Loucy (cell line): ENCODE measurements around the gene ACTC1.
"Not testable (repeated sequence)": the region's sequence is repeated elsewhere in the genome, so short reads cannot be mapped to it uniquely, and the experiment has no call there.

Experiments used
- H2AFZ ChIP-seq: fragments of 200-600 bp; sonication (generic); 2 replicates; pipeline ENCODE4 v1.6.0; 2016; ENCODE audit warnings: antibody characterized with exemption, mild to moderate bottlenecking, low read length, moderate library complexity
- H3F3A ChIP-seq: fragments of 200-600 bp; 2 replicates; pipeline ENCODE4 v1.6.0; 2016; ENCODE audit warnings: antibody characterized with exemption, low read depth, mild to moderate bottlenecking
- H3K27me3 ChIP-seq: fragments of 200-600 bp; sonication (generic); 2 replicates; pipeline ENCODE4 v1.6.1; 2014; ENCODE audit warnings: low read length, mild to moderate bottlenecking; ENCODE audit not compliant: insufficient read depth, poor library complexity, severe bottlenecking
- H3K36me3 ChIP-seq: fragments of 200-600 bp; sonication (generic); 2 replicates; pipeline ENCODE4 v1.6.1; 2016; ENCODE audit warnings: low read length; ENCODE audit not compliant: insufficient read depth
- H3K4me1 ChIP-seq: fragments of 200-600 bp; sonication (generic); 2 replicates; pipeline ENCODE4 v1.5.1; 2014; ENCODE audit warnings: low read length, mild to moderate bottlenecking; ENCODE audit not compliant: insufficient read depth, poor library complexity, severe bottlenecking
- H3K4me2 ChIP-seq: fragments of 200-600 bp; sonication (generic); 2 replicates; pipeline ENCODE4 v1.6.0; 2014; ENCODE audit warnings: antibody characterized with exemption, low read length, low read depth, mild to moderate bottlenecking; ENCODE audit not compliant: poor library complexity, severe bottlenecking
- H3K4me3 ChIP-seq: fragments of 200-600 bp; sonication (generic); 2 replicates; pipeline ENCODE4 v1.5.1; 2014; ENCODE audit warnings: low read length, mild to moderate bottlenecking, mixed read lengths; ENCODE audit not compliant: poor library complexity, severe bottlenecking
- H3K79me2 ChIP-seq: fragments of 200-600 bp; sonication (generic); 2 replicates; pipeline ENCODE4 v1.6.1; 2014; ENCODE audit warnings: low read length; ENCODE audit not compliant: insufficient read depth
- H3K9ac ChIP-seq: fragments of 200-600 bp; sonication (generic); 2 replicates; pipeline ENCODE4 v1.6.0; 2014; ENCODE audit warnings: mild to moderate bottlenecking, low read depth, low read length, moderate library complexity; ENCODE audit not compliant: poor library complexity, severe bottlenecking
- H3K9me2 ChIP-seq: fragments of 200-600 bp; sonication (generic); replicated peaks from 2 replicates; pipeline ENCODE4 v1.6.1; 2016; ENCODE audit warnings: low read depth, low read length, mixed read lengths
- H3K9me3 ChIP-seq: fragments of 200-600 bp; sonication (generic); 2 replicates; pipeline ENCODE4 v1.6.1; 2014; ENCODE audit warnings: mild to moderate bottlenecking, antibody characterized with exemption, low read length, low read depth; ENCODE audit not compliant: insufficient read depth
- H4K20me1 ChIP-seq: fragments of 200-600 bp; sonication (generic); 2 replicates; pipeline ENCODE4 v1.6.0; 2014; ENCODE audit warnings: antibody characterized with exemption, low read length, mild to moderate bottlenecking; ENCODE audit not compliant: insufficient read depth, poor library complexity, severe bottlenecking
- CTCF ChIP-seq: fragments of 200-600 bp; sonication (generic); conservative IDR thresholded peaks from 2 replicates; pipeline ENCODE4 v1.5.1; 2014; ENCODE audit warnings: mild to moderate bottlenecking, antibody characterized with exemption, low read length
- EZH2phosphoT487 ChIP-seq: fragments of 200-600 bp; IDR thresholded peaks from 2 replicates; pipeline ENCODE4 v1.6.1; 2018; ENCODE audit warnings: antibody characterized with exemption, mild to moderate bottlenecking, moderate library complexity, borderline replicate concordance

Gene ACTC1

GRCh38 chr15:34810443-34811129 lies 15.2 kb upstream of the ACTC1 start:
- H3K9me2 ChIP-seq = no peaks in the 10 kb centered on the region
- H3K4me2 ChIP-seq = no peak overlapping the region
- H4K20me1 ChIP-seq = no peaks in the 10 kb centered on the region
- no peaks in the 10 kb centered on the region for H3K36me3 ChIP-seq
- no peaks in the 10 kb centered on the region for H3K4me1 ChIP-seq
- H3F3A ChIP-seq = no peaks in the 10 kb centered on the region
- no peaks in the 10 kb centered on the region for H3K9me3 ChIP-seq
- no peaks in the 10 kb centered on the region for H3K79me2 ChIP-seq
- no peaks in the 10 kb centered on the region for H3K27me3 ChIP-seq
- no peak overlapping the region for H3K9ac ChIP-seq
- no peak overlapping the region for H2AFZ ChIP-seq
- no peak overlapping the region for H3K4me3 ChIP-seq
- TF ChIP-seq EZH2phosphoT487 = no peak
- no peak for TF ChIP-seq CTCF

GRCh38 chr15:34809186-34809585 lies 13.8 kb upstream of the ACTC1 start:
- Histone ChIP-seq H3K36me3 (no peaks in the 10 kb centered on the region), H3K9me3 (no peaks in the 10 kb centered on the region), H3K4me3 (no peak overlapping the region), H3F3A (no peaks in the 10 kb centered on the region), H3K9me2 (no peaks in the 10 kb centered on the region), H3K9ac (no peak overlapping the region), H2AFZ (no peak overlapping the region), H4K20me1 (no peaks in the 10 kb centered on the region), H3K79me2 (no peaks in the 10 kb centered on the region), H3K4me2 (no peak overlapping the region), H3K4me1 (no peaks in the 10 kb centered on the region), H3K27me3 (no peaks in the 10 kb centered on the region)
- no peak for TF ChIP-seq CTCF
- no peak for TF ChIP-seq EZH2phosphoT487

GRCh38 chr15:34808016-34808415 lies 12.7 kb upstream of the ACTC1 start:
- H3K79me2 ChIP-seq = no peaks in the 10 kb centered on the region
- no peak overlapping the region for H2AFZ ChIP-seq
- no peaks in the 10 kb centered on the region for H3K27me3 ChIP-seq
- no peaks in the 10 kb centered on the region for H3K9me3 ChIP-seq
- no peak overlapping the region for H3K9ac ChIP-seq
- H3K4me2 ChIP-seq = no peak overlapping the region
- no peaks in the 10 kb centered on the region for H3K4me1 ChIP-seq
- H3F3A ChIP-seq = no peaks in the 10 kb centered on the region
- TF ChIP-seq CTCF (no peak), EZH2phosphoT487 (no peak)
- no peaks in the 10 kb centered on the region for H3K9me2 ChIP-seq
- H3K4me3 ChIP-seq = no peak overlapping the region
- H3K36me3 ChIP-seq = no peaks in the 10 kb centered on the region
- H4K20me1 ChIP-seq = no peaks in the 10 kb centered on the region

- H3K4me2 ChIP-seq, H4K20me1 ChIP-seq, H3F3A ChIP-seq, H3K79me2 ChIP-seq, H3K36me3 ChIP-seq, H2AFZ ChIP-seq, H3K9ac ChIP-seq, H3K9me3 ChIP-seq, H3K4me3 ChIP-seq, H3K27me3 ChIP-seq, H3K9me2 ChIP-seq, H3K4me1 ChIP-seq: not testable (repeated sequence)
Measured at GRCh38 chr15:34807241-34807640, 11.9 kb upstream of the ACTC1 start.
